NT2/D1 (cell line): ENCODE measurements around the gene ITPRIP.

Experiments used
- DNase-seq: peaks from one replicate; pipeline ENCODE4 v3.0.0-alpha.2; 2011; ENCODE audit warnings: low read depth, low spot score
- H3K27me3 ChIP-seq: 2 replicates; pipeline ENCODE4 v1.6.0; 2011; ENCODE audit warnings: mild to moderate bottlenecking; ENCODE audit not compliant: insufficient read length, insufficient read depth
- H3K36me3 ChIP-seq: 2 replicates; pipeline ENCODE4 v1.6.1; 2011; ENCODE audit warnings: mild to moderate bottlenecking, low read length, mixed read lengths; ENCODE audit not compliant: insufficient read depth, insufficient read length
- H3K4me1 ChIP-seq: 2 replicates; pipeline ENCODE4 v1.5.1; 2011; ENCODE audit not compliant: insufficient read depth, insufficient read length
- H3K4me3 ChIP-seq: 2 replicates; pipeline ENCODE4 v1.5.1; 2011; ENCODE audit warnings: low read depth; ENCODE audit not compliant: insufficient read length
- H3K9ac ChIP-seq: 2 replicates; pipeline ENCODE4 v1.6.0; 2011; ENCODE audit warnings: low read depth; ENCODE audit not compliant: insufficient read length
- H3K9me3 ChIP-seq: 2 replicates; pipeline ENCODE4 v1.5.1; 2011; ENCODE audit warnings: mild to moderate bottlenecking, low read length; ENCODE audit not compliant: insufficient read depth
- SUZ12 ChIP-seq: IDR thresholded peaks from 2 replicates; pipeline ENCODE4 v1.6.1; 2011; ENCODE audit not compliant: insufficient read length, insufficient read depth; ENCODE audit errors: extremely low read depth
- YY1 ChIP-seq: IDR thresholded peaks from 2 replicates; pipeline ENCODE4 v1.6.1; 2011; ENCODE audit not compliant: insufficient read length, insufficient read depth
- ZNF274 ChIP-seq: IDR thresholded peaks from 2 replicates; pipeline ENCODE4 v1.6.1; 2011; ENCODE audit warnings: mild to moderate bottlenecking, low read depth, low read length

Gene ITPRIP

GRCh38 chr10:104348601-104349000 is 10.3 kb upstream of the ITPRIP start:
- H3K27me3 ChIP-seq, result peaks cover 15% of the 10 kb centered on the region
- peaks cover 4% of the 10 kb centered on the region; the same call in 1 of the 2 replicates for H3K9me3 ChIP-seq
- no peak overlapping the region for H3K4me3 ChIP-seq
- no peaks in the 10 kb centered on the region for H3K36me3 ChIP-seq
- no peak overlapping the region for H3K9ac ChIP-seq
- no peak for TF ChIP-seq ZNF274
- TF ChIP-seq YY1, result no peak
- TF ChIP-seq SUZ12, result no peak
- no peaks in the 10 kb centered on the region for H3K4me1 ChIP-seq
- DNase-seq, result no peak

GRCh38 chr10:104347295-104348045 is 9.2 kb upstream of the ITPRIP start:
- TF ChIP-seq YY1, result no peak
- TF ChIP-seq SUZ12, result no peak
- no peak for TF ChIP-seq ZNF274
- H3K36me3 ChIP-seq, result no peaks in the 10 kb centered on the region
- no peak overlapping the region for H3K4me3 ChIP-seq
- H3K27me3 ChIP-seq, result peaks cover 6% of the 10 kb centered on the region
- H3K9ac ChIP-seq, result no peak overlapping the region
- DNase-seq, result no peak
- peaks cover 4% of the 10 kb centered on the region; the same call in 1 of the 2 replicates for H3K9me3 ChIP-seq
- no peaks in the 10 kb centered on the region for H3K4me1 ChIP-seq

GRCh38 chr10:104345941-104346340 is 7.7 kb upstream of the ITPRIP start:
- Histone ChIP-seq H3K9me3 (no peaks in the 10 kb centered on the region), H3K9ac (no peak overlapping the region), H3K4me1 (no peaks in the 10 kb centered on the region), H3K4me3 (no peak overlapping the region), H3K27me3 (no peaks in the 10 kb centered on the region), H3K36me3 (no peaks in the 10 kb centered on the region)
- no peak for TF ChIP-seq YY1
- TF ChIP-seq ZNF274, result no peak
- no peak for TF ChIP-seq SUZ12
- DNase-seq, result no peak

- Histone ChIP-seq H3K9ac (no peak overlapping the region), H3K36me3 (no peaks in the 10 kb centered on the region), H3K9me3 (no peaks in the 10 kb centered on the region), H3K4me1 (no peaks in the 10 kb centered on the region), H3K4me3 (no peak overlapping the region), H3K27me3 (peaks cover 2% of the 10 kb centered on the region)
- no peak for DNase-seq
- TF ChIP-seq ZNF274, result no peak
- TF ChIP-seq SUZ12, result no peak
- no peak for TF ChIP-seq YY1
Observed at GRCh38 chr10:104345515-104345914, 7.2 kb upstream of the ITPRIP start.

GRCh38 chr10:104344219-104344618 is 6.0 kb upstream of the ITPRIP start:
- no peak for DNase-seq
- TF ChIP-seq ZNF274 (no peak), SUZ12 (no peak), YY1 (no peak)
- Histone ChIP-seq H3K9me3 (no peaks in the 10 kb centered on the region), H3K36me3 (no peaks in the 10 kb centered on the region), H3K4me3 (no peak overlapping the region), H3K9ac (no peak overlapping the region), H3K27me3 (peaks cover 14% of the 10 kb centered on the region), H3K4me1 (peaks cover 2% of the 10 kb centered on the region)

GRCh38 chr10:104342941-104343411 is 4.7 kb upstream of the ITPRIP start:
- Histone ChIP-seq H3K4me1 (peaks cover 3% of the 10 kb centered on the region), H3K36me3 (no peaks in the 10 kb centered on the region), H3K4me3 (no peak overlapping the region), H3K9ac (no peak overlapping the region), H3K27me3 (peaks cover 17% of the 10 kb centered on the region), H3K9me3 (no peaks in the 10 kb centered on the region)
- no peak for DNase-seq
- TF ChIP-seq YY1, result no peak
- no peak for TF ChIP-seq SUZ12
- TF ChIP-seq ZNF274, result no peak

GRCh38 chr10:104340641-104341040 is 2.4 kb upstream of the ITPRIP start:
- no peak overlapping the region for H3K9ac ChIP-seq
- H3K9me3 ChIP-seq, result no peaks in the 10 kb centered on the region
- TF ChIP-seq ZNF274, result no peak
- peaks cover under 1% of the 10 kb centered on the region for H3K36me3 ChIP-seq
- no peak for DNase-seq
- H3K4me3 ChIP-seq, result no peak overlapping the region
- peaks cover 17% of the 10 kb centered on the region for H3K27me3 ChIP-seq
- peaks cover 3% of the 10 kb centered on the region for H3K4me1 ChIP-seq
